Transverse colon (tissue), 4 donors: ENCODE measurements around the gene PPP6R3.

Source experiments
- EP300 ChIP-seq: sonication (generic); formaldehyde crosslinking; IDR thresholded peaks from one replicate; pipeline ENCODE4 v1.6.1; 2017; ENCODE audit warnings: antibody characterized with exemption, low read depth
- POLR2A ChIP-seq: fragments of 450-650 bp; IDR thresholded peaks from one replicate; pipeline ENCODE4 v1.6.1; 2016; ENCODE audit warnings: antibody characterized with exemption, mild to moderate bottlenecking, moderate library complexity
- POLR2AphosphoS5 ChIP-seq, 3 donors: sonication (generic); formaldehyde crosslinking; IDR thresholded peaks; one replicate each; pipeline ENCODE4 v1.6.1; 2016; ENCODE audit warnings: antibody characterized with exemption in 3 of 3
- TF ChIP-seq, protein P1 (sequence below), 5 experiments: fragments of 200-600 bp in 3 of 5; fragments of 450-650 bp in 2 of 5; sonication (generic) in 3 of 5; IDR thresholded peaks; 1 replicate in 2 of 5; 2 replicates in 3 of 5; pipeline ENCODE4 v1.5.1; 2016 to 2017; ENCODE audit warnings: antibody characterized with exemption in 5 of 5, inconsistent platforms in 3 of 5, mild to moderate bottlenecking in 2 of 5, moderate library complexity in 1 of 5

DNA sequence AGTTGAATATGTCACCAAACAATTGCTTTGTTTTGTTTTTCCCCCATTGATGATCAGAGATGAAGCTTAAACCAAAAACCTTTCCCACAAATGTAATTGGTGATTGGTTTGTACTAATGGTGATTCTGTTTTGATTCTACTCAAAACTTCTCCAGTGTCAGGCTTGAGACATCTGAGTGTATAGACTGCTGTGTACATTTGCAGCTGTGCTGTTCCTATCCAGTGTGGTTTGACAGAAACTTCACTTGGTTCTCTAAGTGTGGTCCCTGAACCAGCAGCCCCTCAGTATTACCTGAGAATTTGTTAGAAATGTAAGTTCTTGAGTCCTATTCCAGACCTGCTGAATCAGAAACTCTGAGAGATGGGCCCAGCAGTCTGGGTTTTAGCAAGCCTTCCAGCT lies 84.8 kb downstream of the PPP6R3 start:
- TF ChIP-seq, protein P1, sequence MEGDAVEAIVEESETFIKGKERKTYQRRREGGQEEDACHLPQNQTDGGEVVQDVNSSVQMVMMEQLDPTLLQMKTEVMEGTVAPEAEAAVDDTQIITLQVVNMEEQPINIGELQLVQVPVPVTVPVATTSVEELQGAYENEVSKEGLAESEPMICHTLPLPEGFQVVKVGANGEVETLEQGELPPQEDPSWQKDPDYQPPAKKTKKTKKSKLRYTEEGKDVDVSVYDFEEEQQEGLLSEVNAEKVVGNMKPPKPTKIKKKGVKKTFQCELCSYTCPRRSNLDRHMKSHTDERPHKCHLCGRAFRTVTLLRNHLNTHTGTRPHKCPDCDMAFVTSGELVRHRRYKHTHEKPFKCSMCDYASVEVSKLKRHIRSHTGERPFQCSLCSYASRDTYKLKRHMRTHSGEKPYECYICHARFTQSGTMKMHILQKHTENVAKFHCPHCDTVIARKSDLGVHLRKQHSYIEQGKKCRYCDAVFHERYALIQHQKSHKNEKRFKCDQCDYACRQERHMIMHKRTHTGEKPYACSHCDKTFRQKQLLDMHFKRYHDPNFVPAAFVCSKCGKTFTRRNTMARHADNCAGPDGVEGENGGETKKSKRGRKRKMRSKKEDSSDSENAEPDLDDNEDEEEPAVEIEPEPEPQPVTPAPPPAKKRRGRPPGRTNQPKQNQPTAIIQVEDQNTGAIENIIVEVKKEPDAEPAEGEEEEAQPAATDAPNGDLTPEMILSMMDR (IDR thresholded peaks at IDR 0.05) = no peak
- TF ChIP-seq POLR2AphosphoS5 (IDR thresholded peaks at IDR 0.05) (no peak), POLR2A (no peak), EP300 (no peak)
